Activated CD4-positive, alpha-beta T cell treated with anti-CD3 and anti-CD28 coated beads for 48 hours (primary cell): ENCODE results near the gene SLC25A45.
"Not testable (repeated sequence)": the region's sequence is repeated elsewhere in the genome, so short reads cannot be mapped to it uniquely, and the experiment has no call there.

Experiments
- DNase-seq: peaks from one replicate; pipeline ENCODE4 v3.0.0-alpha.2; 2020

The SLC25A45 gene

DNA sequence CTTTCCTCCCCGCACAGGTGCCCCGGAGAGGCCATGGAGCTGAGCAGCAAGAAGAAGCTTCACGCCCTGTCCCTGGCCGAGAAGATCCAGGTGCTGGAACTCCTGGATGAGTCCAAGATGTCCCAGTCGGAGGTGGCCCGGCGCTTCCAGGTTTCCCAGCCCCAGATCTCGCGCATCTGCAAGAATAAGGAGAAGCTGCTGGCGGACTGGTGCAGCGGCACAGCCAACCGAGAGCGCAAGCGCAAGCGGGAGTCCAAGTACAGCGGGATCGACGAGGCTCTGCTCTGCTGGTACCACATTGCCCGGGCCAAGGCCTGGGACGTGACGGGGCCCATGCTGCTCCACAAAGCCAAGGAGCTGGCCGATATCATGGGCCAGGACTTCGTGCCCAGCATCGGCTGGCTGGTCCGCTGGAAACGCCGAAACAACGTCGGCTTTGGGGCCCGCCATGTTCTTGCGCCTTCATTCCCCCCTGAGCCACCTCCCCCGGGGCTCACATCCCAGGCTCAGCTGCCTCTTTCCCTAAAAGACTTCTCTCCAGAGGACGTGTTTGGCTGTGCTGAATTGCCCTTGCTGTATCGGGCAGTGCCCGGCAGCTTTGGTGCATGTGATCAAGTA lies 26.6 kb downstream of the SLC25A45 start:
- DNase-seq = no peak

DNA sequence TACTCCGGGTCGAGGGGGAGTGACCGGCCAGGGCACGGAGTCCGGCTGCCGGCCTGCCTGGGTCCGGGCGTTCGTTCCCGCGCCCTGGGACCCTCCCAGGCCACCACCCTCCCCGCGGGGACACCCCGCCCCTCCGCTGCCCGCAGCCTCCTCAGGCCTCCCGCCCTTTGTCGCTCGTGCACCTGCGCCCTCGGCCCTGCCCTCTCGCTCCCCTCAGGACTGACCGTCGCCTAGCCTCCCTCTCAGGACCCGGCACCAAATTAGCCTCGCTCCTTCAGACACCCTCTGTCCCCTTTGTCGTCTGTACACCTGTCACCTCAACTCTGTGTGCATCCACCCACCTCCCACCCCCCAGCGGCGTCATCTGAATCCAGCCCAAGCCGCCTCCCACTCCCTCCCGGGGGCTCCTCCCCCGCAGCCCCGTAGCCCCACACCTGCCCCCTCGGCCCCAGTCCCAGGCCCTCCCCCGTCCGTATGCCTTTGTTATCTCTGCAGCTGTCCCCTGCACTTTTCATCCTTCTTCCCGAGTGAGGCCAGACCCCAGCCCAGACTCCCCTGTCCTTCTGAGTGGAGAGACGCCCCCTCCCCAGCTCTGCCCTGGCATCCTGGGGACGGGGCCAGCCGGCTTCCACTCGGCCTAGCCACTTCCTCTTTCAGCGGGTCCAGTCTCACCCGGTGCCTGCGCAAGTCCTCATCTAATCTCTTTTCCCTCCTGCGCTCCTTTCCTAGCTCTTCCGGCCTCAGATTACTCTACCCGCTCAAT lies 27.3 kb downstream of the SLC25A45 start:
- DNase-seq = peak; percentile 61

DNA sequence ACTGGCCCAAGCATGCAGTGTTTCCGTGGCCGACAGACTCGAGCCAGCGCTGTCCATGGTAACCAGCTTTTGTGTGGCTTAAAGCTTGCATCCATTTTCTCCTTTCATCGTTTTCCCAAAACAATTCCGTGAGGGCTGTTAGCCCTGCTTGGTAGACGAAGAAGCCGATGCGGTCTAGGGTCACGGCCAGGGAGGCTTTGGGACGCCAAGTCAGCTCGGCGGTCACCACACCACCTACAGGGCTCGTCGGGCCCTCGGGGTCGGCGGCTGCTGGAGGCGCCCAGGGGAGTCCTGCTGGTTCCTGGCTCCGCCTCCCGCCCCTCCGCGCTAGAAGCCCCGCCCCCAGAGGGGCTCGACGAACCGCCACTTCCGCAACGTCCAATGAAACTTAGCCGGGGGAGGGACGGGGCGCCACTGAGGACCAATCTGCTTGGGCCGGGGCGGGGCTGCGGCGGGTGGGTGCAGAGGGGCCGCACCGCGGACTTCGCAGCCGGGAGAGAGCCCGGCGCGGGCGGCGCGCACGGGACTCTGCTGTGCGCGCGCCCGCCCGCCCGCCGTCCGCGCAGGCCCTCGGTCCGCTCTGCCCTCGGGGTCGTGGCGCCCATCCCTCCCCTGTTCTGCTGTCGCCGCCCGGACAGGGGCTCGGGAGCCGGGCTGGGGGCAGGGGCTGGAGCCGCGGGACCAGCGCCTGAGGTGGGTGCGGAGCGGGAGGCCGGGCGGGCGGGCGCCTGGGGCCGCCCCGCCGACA lies 28.0 kb downstream of the SLC25A45 start, which contains the start of gene TIGD3:
TIGD3 (plus strand) TSS at position 487 of the 748 bp plus-strand sequence. CDS start 1,058 bp downstream, outside the sequence.
- DNase-seq = peak; percentile 98

DNA sequence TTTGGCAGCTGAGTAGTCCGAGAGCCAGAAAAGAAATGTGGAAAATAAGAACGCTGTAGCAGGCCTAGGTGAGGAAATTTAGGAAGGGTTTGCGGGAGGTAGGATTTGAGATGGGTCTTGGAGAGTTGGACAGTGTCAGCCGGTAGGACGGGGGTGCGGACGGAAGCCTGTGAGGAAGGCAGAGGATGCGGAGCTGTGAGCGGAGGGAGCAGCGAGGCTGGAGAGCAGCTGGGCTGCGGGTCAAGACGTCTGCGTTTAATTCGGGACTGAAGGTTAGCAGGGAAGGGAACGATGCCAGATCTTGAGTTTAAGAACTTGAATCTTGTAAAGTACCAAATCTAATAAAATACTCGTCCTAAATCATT lies 28.6 kb downstream of the SLC25A45 start:
- no peak for DNase-seq

DNA sequence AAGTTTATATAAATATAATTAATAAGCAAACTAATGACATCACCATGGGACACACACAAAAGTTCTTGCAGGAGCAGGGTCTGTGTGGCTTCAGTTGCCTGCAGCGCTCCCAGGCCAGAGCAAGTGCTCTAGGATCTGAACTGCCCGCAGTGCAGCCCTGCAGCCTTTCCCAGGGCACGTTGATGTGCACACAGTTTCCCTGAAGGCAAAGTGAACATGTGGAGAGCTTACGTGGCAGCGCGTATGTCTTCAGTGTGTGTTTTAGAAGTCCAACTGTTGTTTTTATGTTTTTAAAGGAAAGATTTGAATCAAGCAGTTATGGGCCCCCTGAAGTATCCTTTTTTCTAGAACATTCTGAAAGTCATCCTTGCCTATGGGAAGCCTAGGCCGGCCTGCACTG lies 29.1 kb downstream of the SLC25A45 start:
- DNase-seq = no peak

DNA sequence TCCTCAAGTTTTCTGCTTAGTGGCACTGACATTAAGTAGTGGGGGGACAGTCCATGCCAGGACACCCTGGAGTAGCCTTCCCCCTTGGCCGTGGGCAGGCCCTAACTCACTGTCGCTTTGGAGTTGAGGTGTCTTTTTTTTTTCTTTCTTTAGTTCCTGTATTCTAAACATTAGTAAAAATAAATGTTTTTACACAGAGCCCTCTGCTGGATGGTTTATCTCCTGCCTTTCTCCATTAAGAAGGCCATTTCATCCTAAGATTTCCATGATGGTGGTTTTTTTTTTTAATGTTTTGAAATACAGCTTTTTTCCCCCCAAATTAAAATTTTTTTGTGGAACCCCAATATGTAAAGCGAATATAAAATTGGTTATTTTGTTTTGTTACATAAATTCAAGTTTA lies 29.7 kb downstream of the SLC25A45 start:
- DNase-seq = no peak

DNA sequence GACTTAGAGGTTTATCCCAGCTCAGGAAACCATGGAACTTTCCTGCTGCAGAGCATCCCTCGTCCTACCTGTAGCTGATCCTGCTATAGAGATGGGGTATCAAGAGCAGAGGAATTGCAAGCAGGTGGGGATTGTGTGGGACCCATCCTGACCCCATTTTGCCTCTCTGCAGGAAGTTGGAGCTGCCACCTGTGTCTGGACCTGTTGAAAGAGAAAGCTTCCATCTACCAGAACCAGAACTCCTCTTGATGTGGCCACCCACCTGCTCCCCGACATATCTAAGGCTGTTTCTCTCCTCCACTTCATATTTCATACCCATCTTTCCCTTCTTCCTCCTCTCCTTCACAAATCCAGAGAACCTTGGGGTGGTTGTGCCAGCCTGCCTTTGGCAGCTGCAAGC lies 30.9 kb downstream of the SLC25A45 start:
- no peak for DNase-seq

DNA sequence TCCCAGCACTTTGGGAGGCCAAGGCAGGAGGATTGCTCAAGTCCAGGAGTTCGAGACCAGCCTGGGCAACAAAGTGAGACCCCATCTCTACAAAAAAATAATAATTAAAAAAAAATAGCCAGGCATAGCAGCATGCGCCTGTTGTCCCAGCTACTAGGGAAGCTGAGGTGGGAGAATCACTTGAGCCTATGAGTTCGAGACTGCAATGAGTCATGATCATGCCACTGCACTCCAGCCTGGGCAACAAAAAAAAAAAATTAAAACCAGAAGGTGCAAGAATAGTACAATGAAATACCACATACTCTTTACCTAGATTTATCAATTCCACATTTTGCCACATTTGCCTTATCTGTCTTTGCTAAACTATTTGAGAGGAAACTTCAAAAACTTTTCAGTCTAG lies 40.6 kb downstream of the SLC25A45 start:
- DNase-seq = no peak

DNA sequence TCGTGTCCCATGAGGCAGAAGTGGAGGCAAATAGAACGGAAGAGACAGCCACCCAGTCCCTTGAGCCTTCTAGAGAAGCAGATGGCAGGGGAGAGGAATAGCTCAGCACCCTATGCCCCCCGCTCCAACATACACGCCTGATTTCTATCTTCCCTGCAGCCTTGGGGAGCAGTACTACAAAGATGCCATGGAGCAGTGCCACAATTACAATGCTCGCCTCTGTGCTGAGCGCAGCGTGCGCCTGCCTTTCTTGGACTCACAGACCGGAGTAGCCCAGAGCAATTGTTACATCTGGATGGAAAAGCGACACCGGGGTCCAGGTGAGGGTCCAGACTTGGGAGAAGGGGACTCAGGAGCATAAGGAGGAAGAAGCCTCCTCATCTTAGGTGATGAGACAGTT lies 42.2 kb downstream of the SLC25A45 start:
- DNase-seq = no peak

DNA sequence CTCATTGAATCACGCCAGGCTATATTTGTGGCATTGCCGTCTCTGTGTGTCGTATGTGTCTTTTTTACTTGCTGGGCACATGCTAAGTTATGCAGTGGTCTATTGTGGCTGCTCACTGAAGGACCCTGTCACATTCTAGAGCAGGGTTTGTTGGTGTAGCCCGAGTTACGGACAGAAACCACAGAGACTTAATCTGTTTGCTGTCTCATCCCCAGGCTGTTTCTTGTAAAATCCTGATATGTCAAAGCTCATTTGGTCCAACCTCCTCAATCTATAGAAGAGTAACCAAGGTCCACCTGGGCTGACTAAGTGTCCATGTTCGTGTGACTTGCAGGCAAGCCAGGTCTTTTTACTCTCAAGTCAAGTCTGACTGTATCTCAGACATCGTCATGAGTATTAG lies 43.8 kb downstream of the SLC25A45 start:
- DNase-seq = no peak

DNA sequence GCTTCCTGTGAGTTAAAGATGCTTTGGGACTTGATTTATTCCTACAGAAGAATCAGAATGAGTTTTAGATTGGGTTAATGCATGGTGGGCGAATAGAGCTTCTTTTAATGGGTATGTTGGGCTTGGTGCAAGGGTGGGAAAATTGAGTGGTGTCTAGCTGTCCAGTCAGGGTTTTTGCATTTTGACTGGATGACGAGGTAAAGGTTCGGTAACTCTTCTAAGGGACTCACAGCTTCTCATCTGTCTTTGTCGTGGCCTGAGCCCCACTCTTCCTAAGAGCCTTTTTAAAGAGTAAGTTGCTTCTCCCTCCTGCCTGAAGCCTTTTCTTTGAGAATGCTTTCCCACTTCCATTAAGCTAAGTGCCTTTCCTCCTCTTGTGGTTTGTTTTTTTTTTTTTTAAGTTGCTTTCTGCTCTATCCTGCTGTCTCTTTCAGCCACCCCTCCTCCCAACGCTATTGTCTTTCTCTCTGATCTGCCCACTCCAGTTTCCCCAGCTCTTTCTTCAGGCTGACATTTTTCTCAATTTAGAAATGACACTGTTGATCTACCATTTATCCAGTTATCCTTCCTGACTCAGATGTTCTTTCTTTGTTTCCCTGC lies 47.6 kb downstream of the SLC25A45 start:
- no peak for DNase-seq

DNA sequence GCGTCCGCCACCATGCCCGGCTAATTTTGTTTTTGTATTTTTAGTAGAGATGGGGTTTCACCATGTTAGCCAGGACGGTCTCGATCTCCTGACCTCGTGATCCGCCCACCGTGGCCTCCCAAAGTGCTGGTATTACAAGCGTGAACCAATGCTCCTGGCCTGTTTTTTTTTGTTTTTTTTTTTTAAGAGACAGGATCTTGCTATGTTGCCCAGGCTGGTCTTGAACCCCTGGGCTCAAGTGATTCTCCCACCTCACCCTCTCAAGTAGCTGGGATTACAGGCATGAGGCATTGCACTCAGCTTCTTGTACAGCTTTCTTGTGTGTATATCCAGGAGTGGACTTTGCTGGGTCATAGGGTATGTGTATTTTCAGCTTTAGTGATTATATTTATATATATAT lies 49.9 kb downstream of the SLC25A45 start:
- not testable (repeated sequence) for DNase-seq

DNA sequence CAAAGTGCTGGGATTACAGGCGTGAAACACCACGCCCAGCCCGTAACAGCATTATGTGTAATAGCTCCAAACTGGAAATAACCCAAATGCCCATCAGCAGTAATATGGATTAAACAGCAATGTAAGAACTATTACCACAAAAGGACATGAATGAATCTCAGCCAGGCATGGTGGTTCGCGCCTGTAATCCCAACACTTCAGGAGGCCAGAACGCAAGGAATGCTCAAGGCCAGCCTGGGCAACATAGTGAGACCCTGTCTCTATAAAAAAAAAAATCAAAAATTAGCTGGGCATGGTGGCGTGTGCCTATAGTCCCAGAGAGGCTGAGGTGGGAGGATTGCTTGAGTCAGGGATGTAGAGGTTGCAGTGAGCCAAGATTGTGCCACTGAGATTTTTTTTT lies 51.9 kb downstream of the SLC25A45 start:
- no peak for DNase-seq

DNA sequence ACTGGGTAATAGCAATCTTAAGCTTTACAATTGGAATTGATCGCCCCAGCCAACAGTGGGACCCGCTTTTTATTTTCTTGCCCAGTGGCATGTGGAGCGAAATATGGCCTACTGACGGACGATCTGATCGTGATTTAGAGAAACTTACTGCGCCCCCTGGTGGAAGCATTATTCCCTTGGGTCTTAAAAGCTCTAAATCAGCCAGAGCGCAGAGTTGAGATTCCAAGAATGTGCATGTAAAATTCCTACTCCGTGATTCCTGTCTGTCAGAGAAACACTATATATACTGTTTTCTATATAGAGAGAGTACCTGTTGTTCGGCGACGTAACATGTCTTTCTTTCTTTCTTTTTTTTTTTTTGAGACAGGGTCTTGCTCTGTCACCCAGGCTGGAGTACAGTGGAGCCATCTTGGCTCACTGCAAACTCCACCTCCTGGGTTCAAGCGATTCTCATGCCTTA lies 52.5 kb downstream of the SLC25A45 start:
- peak; percentile 93 for DNase-seq

DNA sequence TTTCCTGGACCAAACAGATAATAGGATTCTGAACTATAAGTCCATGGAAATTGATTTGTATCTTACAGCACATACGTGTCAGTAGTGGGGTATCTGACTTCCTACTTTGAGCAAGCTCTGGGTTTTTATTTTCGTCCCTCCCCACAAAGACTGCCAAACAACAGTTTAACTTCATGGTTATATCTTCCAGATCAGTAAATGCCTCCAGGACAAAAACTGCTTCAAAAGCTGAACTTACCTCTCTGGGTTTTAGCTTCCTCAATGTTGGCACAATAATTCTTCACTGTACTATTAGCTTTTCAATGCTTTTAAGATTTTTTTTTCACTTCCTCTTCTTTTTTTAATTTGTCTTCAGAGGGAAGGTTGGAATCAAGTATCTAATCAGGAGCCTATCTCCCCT lies 53.0 kb downstream of the SLC25A45 start:
- DNase-seq = no peak

DNA sequence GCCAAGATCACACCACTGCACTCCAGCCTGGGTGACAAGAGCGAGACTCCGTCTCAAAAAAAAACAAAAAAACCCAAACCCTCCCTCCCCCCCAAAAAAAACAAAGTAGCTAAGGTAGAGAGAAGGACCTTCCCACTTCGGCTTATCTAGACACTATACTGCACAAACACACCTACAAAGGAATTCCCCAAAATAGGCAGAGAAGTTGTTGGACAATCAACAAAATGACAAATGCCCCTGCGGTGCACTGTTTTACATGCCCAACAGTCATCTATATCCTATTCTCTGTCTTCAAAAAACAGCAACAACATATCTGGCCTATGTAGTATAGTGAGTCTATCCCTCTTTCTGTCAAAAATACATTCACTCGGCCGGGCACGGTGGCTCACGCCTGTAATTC lies 55.4 kb downstream of the SLC25A45 start:
- no peak for DNase-seq

DNA sequence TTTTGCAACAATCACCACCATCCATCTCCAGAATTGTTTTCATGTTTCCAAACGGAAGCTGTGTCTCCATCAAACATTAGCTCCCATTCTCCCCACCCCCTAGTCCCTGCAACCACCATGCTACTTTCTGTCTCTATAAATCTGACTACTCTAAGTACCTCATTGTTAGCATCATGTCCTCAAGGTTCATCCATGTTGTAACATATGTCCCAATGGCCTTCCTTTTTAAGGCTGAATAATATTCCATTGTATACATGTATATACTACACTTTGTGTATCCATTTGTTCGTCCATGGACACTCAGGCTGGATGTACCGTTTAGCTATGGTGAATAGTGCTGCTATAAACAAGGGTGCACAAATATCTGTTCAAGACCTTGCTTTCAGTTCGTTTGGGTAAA lies 57.0 kb downstream of the SLC25A45 start:
- no peak for DNase-seq
